Fibroblast of lung (primary cell): ENCODE data around the gene CXCR1. TPM values are rescaled to one million over a fixed set of nuclear protein-coding genes. Genes with fewer than 3 reads are reported as not detected.
A peak's percentile ranks its signal among the peaks of the same experiment; 100 is the strongest.

Experiments
- DNase-seq, 2 donors: peaks; one replicate each; pipeline versions ENCODE4 v3.0.0 to v3.0.0-alpha.2; 2010; ENCODE audit warnings: low read depth in 2 of 2
- H2AFZ ChIP-seq: 2 replicates; pipeline ENCODE4 v1.5.1; 2012; ENCODE audit warnings: low read length, control low read depth, inconsistent platforms
- H3K27ac ChIP-seq: 2 replicates; pipeline ENCODE4 v1.5.1; 2011; ENCODE audit warnings: low read length, control low read depth; ENCODE audit not compliant: insufficient read depth
- H3K27me3 ChIP-seq: 2 replicates; pipeline ENCODE4 v1.5.1; 2011; ENCODE audit warnings: mild to moderate bottlenecking, low read length; ENCODE audit not compliant: control insufficient read depth, insufficient read depth
- H3K36me3 ChIP-seq: 2 replicates; pipeline ENCODE4 v1.5.1; 2011; ENCODE audit warnings: low read length; ENCODE audit not compliant: control insufficient read depth, insufficient read depth
- H3K4me1 ChIP-seq: 2 replicates; pipeline ENCODE4 v1.5.1; 2011; ENCODE audit warnings: low read length; ENCODE audit not compliant: control insufficient read depth, insufficient read depth; ENCODE audit errors: extremely low read depth
- H3K4me2 ChIP-seq: 2 replicates; pipeline ENCODE4 v1.5.1; 2011; ENCODE audit warnings: low read length, control low read depth; ENCODE audit not compliant: insufficient read depth; ENCODE audit errors: extremely low read depth
- H3K4me3 ChIP-seq, 4 experiments: fragments of 200-600 bp in 1 of 4; sonication (generic) in 1 of 4; replicated peaks in 1 of 4; 2 replicates each; pipeline ENCODE4 v1.5.1; 2011 to 2016; ENCODE audit warnings: low read length in 4 of 4, low read depth in 3 of 4, mild to moderate bottlenecking in 3 of 4, control low read depth in 2 of 4, inconsistent platforms in 1 of 4, mixed read lengths in 1 of 4; ENCODE audit not compliant: insufficient read depth in 1 of 4; ENCODE audit errors: control extremely low read depth in 1 of 4
- H3K79me2 ChIP-seq: 2 replicates; pipeline ENCODE4 v1.5.1; 2012; ENCODE audit warnings: mild to moderate bottlenecking, low read length, inconsistent platforms; ENCODE audit not compliant: control insufficient read depth, insufficient read depth
- H3K9ac ChIP-seq: 2 replicates; pipeline ENCODE4 v1.5.1; 2011; ENCODE audit warnings: mild to moderate bottlenecking, low read length, control low read depth; ENCODE audit not compliant: insufficient read depth
- H3K9me3 ChIP-seq: 2 replicates; pipeline ENCODE4 v1.5.1; 2012; ENCODE audit warnings: low read depth, low read length; ENCODE audit not compliant: control insufficient read depth, insufficient read depth
- H4K20me1 ChIP-seq: 2 replicates; pipeline ENCODE4 v1.5.1; 2011; ENCODE audit warnings: low read length; ENCODE audit not compliant: control insufficient read depth, insufficient read depth; ENCODE audit errors: extremely low read depth
- CTCF ChIP-seq, 2 donors: IDR thresholded peaks in 1 of 2; conservative IDR thresholded peaks in 1 of 2; 1 replicate in 1 of 2; 2 replicates in 1 of 2; pipeline ENCODE4 v1.5.1; 2011 to 2012; ENCODE audit warnings: low read length in 2 of 2, control low read depth in 1 of 2, inconsistent platforms in 1 of 2, low read depth in 1 of 2, mild to moderate bottlenecking in 1 of 2
- EZH2 ChIP-seq: IDR thresholded peaks from 2 replicates; pipeline ENCODE4 v1.5.1; 2012; ENCODE audit warnings: low read length, control low read depth, mild to moderate bottlenecking; ENCODE audit errors: missing control alignments
- polyA plus RNA-seq, 2 donors: library from polyadenylated mRNA; depleted of rRNA in 1 of 2; stranded (reverse) in 1 of 2; unstranded in 1 of 2; fragments of >200 nt; gene quantifications; 2 replicates each; pipeline ENCODE4 v1.2.1, GENCODE V29; 2011 to 2012; ENCODE audit warnings: missing spikeins in 1 of 2
- total RNA-seq: library from RNA; depleted of rRNA; stranded (reverse); fragments of >200 nt; gene quantifications from 2 replicates; pipeline ENCODE4 v1.2.1, GENCODE V29; 2014

CXCR1 gene
- total and polyA plus RNA-seq, 2 donors (not counting 1 experiment from before 2014, with no cell fraction given) = not detected

GRCh38 chr2:218209078-218209477 is 42.3 kb upstream of the CXCR1 start:
- H3K79me2 ChIP-seq = no peaks in the 10 kb centered on the region

DNA sequence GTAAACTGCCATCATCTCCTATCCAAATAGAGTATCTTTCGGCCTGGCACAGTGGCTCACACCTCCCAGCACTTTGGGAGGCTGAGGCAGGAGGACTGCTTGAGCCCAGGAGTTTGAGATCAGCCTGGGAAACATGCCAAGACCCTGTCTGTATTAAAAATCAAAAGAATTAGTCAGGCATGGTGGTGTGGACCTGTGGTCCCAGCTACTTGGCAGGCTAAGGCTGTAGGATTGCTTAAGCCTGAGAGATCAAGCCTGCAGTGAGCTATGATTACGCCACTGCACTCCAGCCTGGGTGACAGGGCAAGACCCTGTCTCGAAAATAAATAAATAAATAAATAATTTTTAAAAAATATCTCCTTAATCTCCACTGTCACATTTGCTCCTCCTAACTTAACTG is 35.5 kb upstream of the CXCR1 start:
- no peak overlapping the region for H3K4me3 ChIP-seq
- no peaks in the 10 kb centered on the region for H3K79me2 ChIP-seq
- no peak overlapping the region for H2AFZ ChIP-seq
- no peaks in the 10 kb centered on the region for H3K9me3 ChIP-seq
- H3K9ac ChIP-seq = no peak overlapping the region
- TF ChIP-seq EZH2 (no peak), CTCF (conservative IDR thresholded peaks at IDR 0.05 in 1 of 2, IDR thresholded peaks at IDR 0.05 in 1 of 2; ENCODE audit: low read depth in 1 of 2, low read length in 2 of 2) (no peak)
- peak; percentile 13 to 28 for DNase-seq
- H3K27me3 ChIP-seq = peaks cover 2% of the 10 kb centered on the region
- H3K4me1 ChIP-seq = no peaks in the 10 kb centered on the region
- no peaks in the 10 kb centered on the region for H4K20me1 ChIP-seq
- no peaks in the 10 kb centered on the region for H3K36me3 ChIP-seq
- H3K4me2 ChIP-seq = no peak overlapping the region
- H3K27ac ChIP-seq = no peak overlapping the region

More at GRCh38 chr2:218209078-218209477, 42.3 kb upstream of the CXCR1 start:
- no peaks in the 10 kb centered on the region for H3K4me1 ChIP-seq
- DNase-seq = no peak
- H3K9ac ChIP-seq = no peak overlapping the region
- H3K4me2 ChIP-seq = no peak overlapping the region
- no peak overlapping the region for H2AFZ ChIP-seq
- H3K27me3 ChIP-seq = peaks cover 4% of the 10 kb centered on the region
- H3K9me3 ChIP-seq = no peaks in the 10 kb centered on the region
- no peak overlapping the region for H3K27ac ChIP-seq
- H4K20me1 ChIP-seq = no peaks in the 10 kb centered on the region
- H3K4me3 ChIP-seq = no peak overlapping the region
- TF ChIP-seq CTCF (conservative IDR thresholded peaks at IDR 0.05 in 1 of 2, IDR thresholded peaks at IDR 0.05 in 1 of 2; ENCODE audit: low read depth in 1 of 2, low read length in 2 of 2) = no peak
- no peak for TF ChIP-seq EZH2
- no peaks in the 10 kb centered on the region for H3K36me3 ChIP-seq

DNA sequence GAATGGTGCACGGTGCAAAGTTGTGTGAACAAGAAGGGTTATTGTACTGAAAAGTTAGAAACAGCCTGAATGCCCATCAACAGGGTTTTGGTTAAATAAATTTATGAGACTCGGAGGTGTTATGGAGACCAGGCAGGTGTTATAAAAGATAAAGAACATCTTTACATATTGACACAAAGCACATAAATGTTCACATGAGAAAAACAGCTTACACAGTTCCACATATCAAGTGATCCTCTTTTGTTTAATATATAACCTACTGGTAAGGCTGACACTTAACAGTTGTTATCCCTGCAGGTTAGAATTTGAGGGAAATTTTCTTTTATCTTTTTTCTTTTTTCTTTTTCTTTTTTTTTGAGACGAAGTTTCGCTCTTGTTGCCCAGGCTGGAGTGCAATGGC is 30.2 kb upstream of the CXCR1 start:
- Histone ChIP-seq H3K9me3 (no peaks in the 10 kb centered on the region), H3K9ac (no peak overlapping the region), H3K4me1 (no peaks in the 10 kb centered on the region), H3K79me2 (no peaks in the 10 kb centered on the region), H3K27ac (no peak overlapping the region), H3K27me3 (peaks cover 2% of the 10 kb centered on the region), H3K4me2 (no peak overlapping the region), H3K36me3 (no peaks in the 10 kb centered on the region), H4K20me1 (no peaks in the 10 kb centered on the region), H2AFZ (no peak overlapping the region), H3K4me3 (no peak overlapping the region)
- DNase-seq = no peak
- TF ChIP-seq EZH2 (no peak), CTCF (conservative IDR thresholded peaks at IDR 0.05 in 1 of 2, IDR thresholded peaks at IDR 0.05 in 1 of 2; ENCODE audit: low read depth in 1 of 2, low read length in 2 of 2) (no peak)
